HL-60 (cell line): ENCODE measurements around the gene IKBKE.

Source experiments
- DNase-seq, 2 experiments: peaks; one replicate each; pipeline ENCODE4 v3.0.0-alpha.2; 2010 to 2020; ENCODE audit warnings: low read depth in 1 of 2, low spot score in 1 of 2
- H3K27ac ChIP-seq: fragments of 250-450 bp; sonication (Bioruptor Pico); replicated peaks from 2 replicates; pipeline ENCODE4 v1.5.1; 2020; ENCODE audit warnings: mild to moderate bottlenecking, moderate library complexity
- H3K27me3 ChIP-seq: fragments of 250-450 bp; sonication (Bioruptor Pico); 2 replicates; pipeline ENCODE4 v1.5.1; 2021; ENCODE audit warnings: mild to moderate bottlenecking, moderate library complexity; ENCODE audit not compliant: insufficient read depth, poor library complexity, severe bottlenecking
- H3K4me3 ChIP-seq: replicated peaks from 2 replicates; pipeline ENCODE4 v1.5.1; 2011; ENCODE audit warnings: mild to moderate bottlenecking, control low read depth, low read length; ENCODE audit not compliant: insufficient read depth
- GABPA ChIP-seq: IDR thresholded peaks from 2 replicates; pipeline ENCODE4 v1.6.1; 2012; ENCODE audit warnings: low read depth
- POLR2AphosphoS5 ChIP-seq: IDR thresholded peaks from 2 replicates; pipeline ENCODE4 v1.6.1; 2012; ENCODE audit warnings: low read depth
- SPI1 ChIP-seq: IDR thresholded peaks from 2 replicates; pipeline ENCODE4 v1.6.1; 2012; ENCODE audit warnings: low read depth, mild to moderate bottlenecking, borderline replicate concordance
- TF ChIP-seq, protein P1 (sequence below): IDR thresholded peaks from 2 replicates; pipeline ENCODE4 v1.6.1; 2012; ENCODE audit warnings: low read depth; ENCODE audit not compliant: insufficient replicate concordance
- TF ChIP-seq, protein P2 (sequence below): IDR thresholded peaks from one replicate; pipeline ENCODE4 v1.5.1; 2011; ENCODE audit warnings: low read length, control low read depth, inconsistent platforms; ENCODE audit not compliant: insufficient read depth

IKBKE gene

DNA sequence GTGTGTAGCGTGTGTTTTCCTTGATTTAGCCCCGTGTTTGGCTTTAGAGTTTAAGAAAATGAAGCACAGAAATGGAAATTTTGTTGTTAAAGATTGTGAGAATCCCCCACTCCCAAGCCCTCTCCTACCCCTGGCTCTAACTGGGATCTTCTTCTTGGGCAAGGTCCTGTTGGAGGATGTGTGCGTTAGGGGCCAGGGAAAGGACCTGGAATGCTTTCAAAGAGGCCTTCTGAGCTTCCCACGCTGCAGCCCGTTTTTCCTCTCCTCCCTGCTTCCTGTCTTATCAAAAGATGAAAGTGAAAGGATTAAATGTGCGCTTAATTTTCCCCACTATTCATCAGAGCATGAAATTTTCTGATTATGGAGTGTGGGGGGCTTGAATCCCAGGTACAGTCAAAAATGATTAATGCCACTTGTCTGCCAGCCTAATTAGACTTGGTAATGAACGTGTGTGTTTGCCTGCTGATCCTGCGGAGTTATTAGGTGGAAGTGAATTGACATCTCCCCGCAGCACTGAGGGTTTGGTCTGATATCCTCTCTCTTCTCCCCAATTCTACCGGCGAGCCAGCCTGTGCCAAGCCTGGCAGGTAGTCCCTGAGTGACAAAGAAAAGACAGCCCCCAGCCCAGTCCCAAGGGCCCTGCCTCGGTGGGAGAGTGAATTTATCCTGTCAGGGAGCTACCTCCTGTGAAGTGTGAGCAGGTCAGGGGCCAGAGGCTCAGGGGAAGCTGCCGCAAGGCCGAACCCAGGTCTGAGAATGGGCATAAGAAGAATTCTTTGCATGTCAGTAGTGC lies 42.0 kb downstream of the IKBKE start:
- peaks cover 15% of the 10 kb centered on the region for H3K27me3 ChIP-seq
- no peak overlapping the region for H3K27ac ChIP-seq
- TF ChIP-seq, protein P1, sequence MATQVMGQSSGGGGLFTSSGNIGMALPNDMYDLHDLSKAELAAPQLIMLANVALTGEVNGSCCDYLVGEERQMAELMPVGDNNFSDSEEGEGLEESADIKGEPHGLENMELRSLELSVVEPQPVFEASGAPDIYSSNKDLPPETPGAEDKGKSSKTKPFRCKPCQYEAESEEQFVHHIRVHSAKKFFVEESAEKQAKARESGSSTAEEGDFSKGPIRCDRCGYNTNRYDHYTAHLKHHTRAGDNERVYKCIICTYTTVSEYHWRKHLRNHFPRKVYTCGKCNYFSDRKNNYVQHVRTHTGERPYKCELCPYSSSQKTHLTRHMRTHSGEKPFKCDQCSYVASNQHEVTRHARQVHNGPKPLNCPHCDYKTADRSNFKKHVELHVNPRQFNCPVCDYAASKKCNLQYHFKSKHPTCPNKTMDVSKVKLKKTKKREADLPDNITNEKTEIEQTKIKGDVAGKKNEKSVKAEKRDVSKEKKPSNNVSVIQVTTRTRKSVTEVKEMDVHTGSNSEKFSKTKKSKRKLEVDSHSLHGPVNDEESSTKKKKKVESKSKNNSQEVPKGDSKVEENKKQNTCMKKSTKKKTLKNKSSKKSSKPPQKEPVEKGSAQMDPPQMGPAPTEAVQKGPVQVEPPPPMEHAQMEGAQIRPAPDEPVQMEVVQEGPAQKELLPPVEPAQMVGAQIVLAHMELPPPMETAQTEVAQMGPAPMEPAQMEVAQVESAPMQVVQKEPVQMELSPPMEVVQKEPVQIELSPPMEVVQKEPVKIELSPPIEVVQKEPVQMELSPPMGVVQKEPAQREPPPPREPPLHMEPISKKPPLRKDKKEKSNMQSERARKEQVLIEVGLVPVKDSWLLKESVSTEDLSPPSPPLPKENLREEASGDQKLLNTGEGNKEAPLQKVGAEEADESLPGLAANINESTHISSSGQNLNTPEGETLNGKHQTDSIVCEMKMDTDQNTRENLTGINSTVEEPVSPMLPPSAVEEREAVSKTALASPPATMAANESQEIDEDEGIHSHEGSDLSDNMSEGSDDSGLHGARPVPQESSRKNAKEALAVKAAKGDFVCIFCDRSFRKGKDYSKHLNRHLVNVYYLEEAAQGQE = no peak
- TF ChIP-seq, protein P2, sequence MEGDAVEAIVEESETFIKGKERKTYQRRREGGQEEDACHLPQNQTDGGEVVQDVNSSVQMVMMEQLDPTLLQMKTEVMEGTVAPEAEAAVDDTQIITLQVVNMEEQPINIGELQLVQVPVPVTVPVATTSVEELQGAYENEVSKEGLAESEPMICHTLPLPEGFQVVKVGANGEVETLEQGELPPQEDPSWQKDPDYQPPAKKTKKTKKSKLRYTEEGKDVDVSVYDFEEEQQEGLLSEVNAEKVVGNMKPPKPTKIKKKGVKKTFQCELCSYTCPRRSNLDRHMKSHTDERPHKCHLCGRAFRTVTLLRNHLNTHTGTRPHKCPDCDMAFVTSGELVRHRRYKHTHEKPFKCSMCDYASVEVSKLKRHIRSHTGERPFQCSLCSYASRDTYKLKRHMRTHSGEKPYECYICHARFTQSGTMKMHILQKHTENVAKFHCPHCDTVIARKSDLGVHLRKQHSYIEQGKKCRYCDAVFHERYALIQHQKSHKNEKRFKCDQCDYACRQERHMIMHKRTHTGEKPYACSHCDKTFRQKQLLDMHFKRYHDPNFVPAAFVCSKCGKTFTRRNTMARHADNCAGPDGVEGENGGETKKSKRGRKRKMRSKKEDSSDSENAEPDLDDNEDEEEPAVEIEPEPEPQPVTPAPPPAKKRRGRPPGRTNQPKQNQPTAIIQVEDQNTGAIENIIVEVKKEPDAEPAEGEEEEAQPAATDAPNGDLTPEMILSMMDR = no peak
- TF ChIP-seq SPI1 (no peak), POLR2AphosphoS5 (no peak), GABPA (no peak)
- no peak for DNase-seq
- no peak overlapping the region for H3K4me3 ChIP-seq

DNA sequence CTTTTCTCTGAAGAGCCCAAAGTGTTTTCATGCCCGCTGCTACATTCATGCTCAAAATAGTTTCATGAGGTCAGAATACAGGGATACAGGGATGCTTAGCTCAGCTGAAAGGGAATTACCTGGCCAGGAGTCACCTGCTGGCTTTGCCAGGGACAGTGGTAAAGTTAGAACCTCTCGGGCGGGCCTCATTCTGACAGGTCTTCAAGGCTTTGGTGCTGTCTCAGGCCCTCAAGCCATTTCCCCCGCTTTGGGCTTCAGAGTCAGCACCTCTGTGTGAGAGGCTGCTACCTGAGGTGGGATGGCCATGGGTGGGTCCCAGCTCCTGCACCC lies 42.5 kb downstream of the IKBKE start:
- Histone ChIP-seq H3K4me3 (no peak overlapping the region), H3K27me3 (peaks cover 14% of the 10 kb centered on the region), H3K27ac (no peak overlapping the region)
- TF ChIP-seq GABPA (no peak), SPI1 (no peak), POLR2AphosphoS5 (no peak)
- TF ChIP-seq, protein P1 = no peak
- TF ChIP-seq, protein P2 = no peak
- DNase-seq = no peak

DNA sequence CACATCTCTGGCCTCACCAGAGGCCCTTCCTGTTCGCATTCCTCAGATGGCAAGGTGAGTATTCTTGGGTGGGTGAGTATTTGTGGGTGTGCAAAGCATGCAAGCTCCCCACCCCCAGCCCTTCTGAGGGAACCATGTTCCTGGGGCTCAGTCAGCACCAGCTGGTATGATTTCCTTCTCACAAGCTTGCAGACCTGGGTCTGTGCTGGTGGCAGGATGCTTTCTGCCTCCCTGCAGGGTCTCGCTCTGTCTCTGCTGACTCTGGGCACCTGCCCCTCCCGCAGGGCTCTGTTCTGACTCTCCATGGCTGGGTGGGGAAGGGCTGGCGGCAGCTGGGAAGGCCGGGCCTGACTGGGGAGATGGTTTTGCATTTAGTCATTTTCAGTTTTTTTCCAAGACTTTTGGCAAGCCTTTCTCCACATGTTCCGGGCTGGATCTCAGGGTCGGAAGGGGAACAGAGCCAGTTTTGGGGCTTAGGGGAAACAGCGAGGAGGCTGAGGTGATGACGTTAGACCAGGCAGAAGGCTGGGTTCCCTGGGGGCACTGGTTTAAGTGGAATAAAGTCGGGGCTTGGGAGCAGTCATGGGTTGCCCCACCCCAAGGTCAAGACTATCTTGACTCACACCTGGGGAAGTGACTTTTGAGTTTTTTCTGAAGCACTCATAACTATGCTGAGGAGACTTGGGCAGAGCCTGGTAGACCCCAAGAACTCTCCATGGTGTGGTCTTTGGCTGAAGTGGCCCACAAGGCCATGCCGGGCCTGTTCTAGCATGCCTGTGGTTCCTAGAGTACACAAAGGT lies 43.2 kb downstream of the IKBKE start:
- Histone ChIP-seq H3K27ac (no peak overlapping the region), H3K4me3 (no peak overlapping the region), H3K27me3 (peaks cover 7% of the 10 kb centered on the region)
- no peak for DNase-seq
- TF ChIP-seq SPI1 = no peak
- TF ChIP-seq, protein P2 = no peak
- no peak for TF ChIP-seq POLR2AphosphoS5
- no peak for TF ChIP-seq GABPA
- TF ChIP-seq, protein P1 = no peak
